ENCODE measurements around the gene ACTR10.

ACTR10 gene

DNA sequence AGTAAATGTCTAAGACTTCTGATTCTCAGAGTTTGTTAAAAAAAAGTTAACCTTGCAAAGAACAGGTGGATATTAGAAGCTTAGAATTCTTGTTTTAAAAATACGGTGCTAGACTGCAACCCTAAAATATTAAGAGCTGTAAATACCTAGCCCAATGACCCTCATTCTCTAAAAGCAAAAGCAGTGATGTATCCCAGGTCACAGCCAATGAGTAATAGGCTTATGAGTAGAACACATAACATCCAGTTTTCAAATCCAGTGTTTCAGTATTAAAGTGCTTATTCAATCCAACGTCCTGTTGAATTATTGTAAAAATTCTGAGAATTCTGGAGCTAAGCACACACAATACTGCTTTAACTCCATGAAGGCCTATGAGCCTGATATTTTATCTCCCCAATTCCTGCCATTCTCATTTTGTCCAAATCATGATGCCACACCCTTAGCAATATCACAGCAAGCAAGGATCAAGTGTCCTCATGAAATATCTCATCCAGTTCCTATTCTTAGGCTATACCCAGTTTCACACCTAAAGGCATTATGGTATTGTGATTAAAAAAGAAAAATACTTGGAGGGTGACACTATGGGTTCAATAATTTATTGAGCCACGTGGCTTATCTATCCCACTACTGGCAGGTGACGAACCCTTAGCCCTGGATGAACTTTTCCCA lies 83.1 kb downstream of the ACTR10 start:
- no peak for DNase-seq

DNA sequence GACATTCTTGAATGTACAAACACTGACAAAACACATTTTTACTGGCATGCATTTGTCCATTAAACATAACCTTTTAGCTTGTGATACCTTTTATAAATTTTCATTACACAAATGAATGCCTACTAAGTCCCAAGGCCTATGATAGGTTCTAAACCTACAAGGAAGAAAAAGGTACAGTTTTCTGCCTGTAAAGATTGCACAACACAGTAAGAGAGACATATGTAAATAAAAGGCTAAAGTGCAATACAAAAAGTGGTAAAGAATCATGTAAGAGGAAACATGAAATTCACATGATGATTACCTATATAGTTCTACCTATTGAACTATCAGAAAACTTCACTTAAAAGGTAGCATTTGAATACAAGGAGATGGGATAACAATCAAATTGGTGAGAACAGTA lies 83.8 kb downstream of the ACTR10 start:
- DNase-seq = no peak

DNA sequence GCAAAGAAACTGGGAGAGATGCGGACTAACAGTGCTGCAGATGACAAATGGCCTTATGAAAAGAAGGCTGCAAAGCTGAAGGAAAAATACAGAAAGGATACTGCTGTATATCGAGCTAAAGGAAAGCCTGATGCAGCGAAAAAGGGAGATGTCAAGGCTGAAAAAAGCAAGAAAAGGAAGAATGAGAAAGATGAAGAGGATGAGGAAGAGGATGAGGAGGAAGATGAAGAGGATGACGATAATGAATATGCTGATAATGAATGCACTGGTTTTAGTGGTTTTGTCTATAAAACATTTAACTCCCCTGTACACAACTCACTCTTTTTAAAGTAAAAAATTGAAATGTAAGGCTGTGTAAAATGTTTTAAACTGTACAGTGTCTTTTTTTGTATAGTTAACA lies 85.2 kb downstream of the ACTR10 start:
- no peak for DNase-seq
